CD4-positive, alpha-beta T cell treated with Interleukin-21 for 1 hour (primary cell): ENCODE data around the gene MTF2.
"Not testable (repeated sequence)": the region's sequence is repeated elsewhere in the genome, so short reads cannot be mapped to it uniquely, and the experiment has no call there.

Experiments
- DNase-seq: peaks from one replicate; pipeline ENCODE4 v3.0.0-alpha.2; 2020

MTF2 gene

DNA sequence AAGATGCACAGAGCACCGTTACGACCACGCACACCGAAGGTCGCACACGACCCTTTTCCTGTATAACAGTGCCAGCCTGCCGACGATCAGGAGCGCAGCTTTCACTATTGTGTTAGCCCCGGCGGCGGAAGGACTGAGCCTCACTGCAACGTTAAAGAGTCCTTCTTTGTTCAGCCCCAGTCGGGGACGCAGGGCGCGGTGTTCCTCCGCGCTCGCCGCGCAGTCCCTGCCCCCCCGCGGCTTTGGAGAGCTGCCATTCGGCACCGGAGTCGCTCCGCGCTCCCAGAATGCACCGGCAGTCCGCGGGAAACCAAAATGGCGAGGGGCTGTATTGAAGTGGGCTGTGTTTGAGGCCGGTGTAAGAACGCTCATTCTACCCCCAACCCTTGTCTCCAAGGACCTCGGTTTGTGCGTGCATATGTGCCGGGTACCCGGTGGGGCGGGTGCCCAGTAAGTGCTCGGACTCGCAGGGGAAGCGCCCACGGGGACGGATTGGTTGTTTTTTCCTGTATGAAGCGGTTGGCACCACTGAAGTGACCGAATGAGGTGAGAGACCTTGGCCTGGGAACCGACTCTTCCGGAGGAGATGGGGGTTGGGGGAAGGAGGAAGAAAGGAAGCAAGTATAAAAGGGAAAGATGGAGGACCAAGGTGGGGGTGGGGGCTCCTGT lies at the start of gene MTF2:
Gene MTF2 (plus strand): TSS at position 298 of the 669 bp plus-strand sequence. CDS start 244 bp downstream, at position 542.
- peak; percentile 95 for DNase-seq

DNA sequence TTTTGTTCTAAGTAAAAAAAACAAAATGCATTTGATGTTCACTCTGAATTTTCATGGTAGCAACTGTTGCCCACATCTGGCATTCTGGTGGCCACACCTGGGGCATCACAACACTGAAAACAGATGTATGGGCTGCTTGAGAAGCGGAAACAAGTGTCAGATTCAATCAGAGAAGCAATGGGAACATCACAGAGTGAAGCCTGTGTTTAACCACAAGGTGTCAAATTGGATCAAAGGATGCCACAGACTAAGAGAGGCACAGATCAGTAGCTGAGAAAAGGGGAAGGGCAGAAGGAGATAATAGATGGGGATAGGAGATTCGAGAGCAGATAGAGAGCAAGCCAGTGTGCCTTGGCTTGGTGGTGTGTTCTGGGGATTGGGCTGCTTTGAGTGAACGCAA lies 49.8 kb upstream of the MTF2 start:
- peak; percentile 63 for DNase-seq

DNA sequence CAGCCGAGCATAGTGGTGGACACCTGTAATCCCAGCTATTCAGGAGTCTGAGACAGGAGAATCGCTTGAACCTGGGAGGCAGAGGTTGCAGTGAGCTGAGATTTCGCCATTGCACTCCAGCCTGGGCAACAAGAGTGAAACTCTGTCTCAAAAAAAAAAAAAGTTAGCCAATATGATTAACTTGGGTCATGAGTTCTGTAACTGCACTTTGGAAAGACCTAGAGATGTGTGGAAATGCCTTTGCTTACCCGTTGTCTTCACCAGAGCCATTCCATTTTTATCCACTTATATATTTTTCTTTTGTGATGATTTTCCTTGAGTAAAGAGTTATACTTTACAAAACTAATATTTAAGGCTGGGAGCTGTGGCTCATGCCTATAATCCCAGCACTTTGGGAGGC lies 48.9 kb upstream of the MTF2 start:
- DNase-seq, result not testable (repeated sequence)

DNA sequence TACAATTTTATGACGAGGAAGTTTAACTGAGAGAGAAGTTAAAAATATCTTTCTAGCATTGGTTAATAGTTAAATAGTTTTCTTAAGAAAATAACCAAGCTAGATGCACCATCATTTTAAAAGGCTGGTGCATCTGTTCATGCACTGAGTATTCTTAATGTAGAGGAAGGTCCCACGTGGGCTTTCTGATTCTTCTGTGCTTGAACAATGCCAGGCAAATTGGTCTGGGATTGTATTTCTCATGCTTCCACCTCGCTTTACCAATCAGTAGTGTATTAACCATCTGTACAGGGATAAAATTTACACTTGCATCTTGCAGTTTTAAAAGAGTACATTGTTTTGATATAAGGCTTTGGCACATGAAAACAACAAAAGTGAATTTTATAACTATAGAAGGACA lies 47.4 kb upstream of the MTF2 start:
- no peak for DNase-seq

DNA sequence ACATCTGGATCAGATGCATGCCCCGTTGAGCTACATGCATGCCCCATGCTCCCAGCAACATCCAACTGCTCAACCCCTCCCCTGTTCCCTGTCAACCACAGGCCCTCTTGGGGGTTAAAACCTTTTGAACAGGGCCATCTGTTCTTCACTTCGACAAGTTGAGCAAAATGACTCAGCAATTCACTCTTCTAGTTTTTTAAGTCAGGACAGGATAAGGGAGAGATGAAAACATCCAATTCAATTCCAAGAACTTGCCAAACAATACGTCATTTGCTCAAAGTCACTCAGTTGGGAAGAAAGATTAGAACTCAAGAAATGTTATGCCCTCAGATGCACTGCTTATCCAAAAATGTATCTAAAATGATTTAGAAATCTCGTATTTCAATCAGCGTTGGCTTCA lies 46.1 kb upstream of the MTF2 start:
- DNase-seq, result no peak

DNA sequence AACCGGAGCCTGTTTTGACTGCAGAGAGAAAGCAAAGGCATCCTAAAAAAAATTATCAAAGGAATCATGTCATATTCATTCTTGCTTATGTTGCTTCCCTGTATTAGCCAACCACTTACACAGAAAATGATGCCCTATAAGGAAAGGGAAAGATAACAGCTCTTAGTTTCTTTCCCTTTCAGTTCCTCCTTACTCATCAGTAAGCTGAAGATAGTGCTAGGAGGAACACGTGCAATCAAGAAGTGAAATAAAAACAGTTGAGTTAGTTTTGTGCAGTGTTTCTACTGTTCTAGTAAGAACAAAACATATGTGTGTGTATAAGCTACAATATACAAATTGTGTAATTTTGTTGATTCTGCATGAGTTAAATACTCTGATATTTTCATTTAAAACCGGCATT lies 45.3 kb upstream of the MTF2 start:
- DNase-seq, result no peak

DNA sequence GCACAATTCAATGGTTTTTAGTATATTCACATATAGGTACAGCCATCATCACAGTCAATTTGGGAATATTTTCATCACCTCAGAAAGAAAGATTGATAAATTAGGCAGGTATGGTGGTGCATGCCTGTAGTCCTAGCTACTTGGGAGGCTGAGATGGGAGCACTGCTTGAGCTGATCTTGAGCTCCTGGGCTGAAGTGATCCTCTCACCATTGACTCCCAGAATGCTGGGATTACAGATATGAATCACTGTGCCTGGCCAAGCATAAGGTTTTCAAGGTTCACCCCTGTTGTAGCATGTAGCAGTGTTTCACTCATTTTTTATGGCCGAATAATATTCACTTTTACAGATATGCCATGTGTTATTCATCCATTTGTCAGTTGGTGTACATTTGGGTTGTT lies 44.7 kb upstream of the MTF2 start:
- DNase-seq, result no peak

DNA sequence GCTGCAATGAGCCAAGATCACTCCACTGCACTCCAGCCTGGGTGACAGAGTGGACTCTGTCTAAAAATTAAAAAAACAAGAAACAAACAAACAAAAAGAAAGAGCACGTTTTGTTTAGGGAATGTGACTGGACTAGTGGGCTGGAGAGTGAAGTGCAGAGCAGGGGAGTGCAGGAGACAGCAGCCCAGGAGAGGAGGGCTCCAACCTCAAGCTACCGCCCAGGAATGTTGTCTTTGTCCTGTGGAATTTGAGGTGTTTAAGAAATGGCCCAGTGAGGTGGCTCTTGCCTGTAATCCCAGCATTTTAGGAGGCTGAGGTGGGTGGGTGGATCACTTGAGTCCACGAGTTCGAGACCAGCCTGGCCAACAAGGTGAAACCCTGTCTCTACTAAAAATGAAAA lies 42.4 kb upstream of the MTF2 start:
- no peak for DNase-seq

DNA sequence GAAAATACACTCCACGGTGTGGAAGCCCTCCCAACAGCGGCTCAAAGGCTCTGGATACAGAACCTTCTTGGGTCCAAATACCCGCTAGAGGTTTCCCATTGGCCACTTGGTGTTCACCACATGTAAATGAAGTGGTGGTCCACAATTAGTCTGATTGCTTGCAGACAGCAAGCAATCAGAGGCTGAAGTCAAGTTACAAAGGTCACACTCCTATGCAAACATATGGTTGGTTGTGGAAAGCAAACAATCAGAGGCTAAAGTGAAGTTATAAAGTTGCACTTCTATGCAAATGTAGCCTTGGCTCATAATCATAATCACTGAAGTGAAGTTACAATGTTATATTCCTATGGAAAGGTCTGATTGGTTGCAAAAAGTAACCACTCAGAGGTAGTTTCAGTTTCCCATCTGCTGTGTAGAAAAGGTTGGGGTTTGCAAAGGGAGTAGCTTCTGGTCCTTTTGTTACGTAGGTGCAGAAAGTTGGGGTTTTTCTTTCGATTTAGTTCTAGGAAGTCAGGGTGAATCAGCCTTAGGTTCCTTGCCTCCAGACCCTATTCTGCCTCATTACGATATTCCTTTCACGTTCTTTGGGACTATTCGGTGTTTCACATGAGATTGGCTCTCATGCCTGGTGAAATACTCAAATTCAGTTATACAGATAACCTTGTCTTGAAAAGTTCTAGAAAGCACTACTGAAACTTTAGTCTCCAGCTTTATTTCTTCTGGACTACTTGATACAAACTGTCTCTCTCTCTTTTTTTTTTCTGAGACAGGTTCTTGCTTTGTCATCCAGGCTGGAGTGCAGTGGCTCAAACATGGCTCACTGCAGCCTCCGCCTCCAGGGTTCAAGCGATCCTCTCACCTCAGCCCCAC lies 36.7 kb upstream of the MTF2 start:
- peak; percentile 86 for DNase-seq

DNA sequence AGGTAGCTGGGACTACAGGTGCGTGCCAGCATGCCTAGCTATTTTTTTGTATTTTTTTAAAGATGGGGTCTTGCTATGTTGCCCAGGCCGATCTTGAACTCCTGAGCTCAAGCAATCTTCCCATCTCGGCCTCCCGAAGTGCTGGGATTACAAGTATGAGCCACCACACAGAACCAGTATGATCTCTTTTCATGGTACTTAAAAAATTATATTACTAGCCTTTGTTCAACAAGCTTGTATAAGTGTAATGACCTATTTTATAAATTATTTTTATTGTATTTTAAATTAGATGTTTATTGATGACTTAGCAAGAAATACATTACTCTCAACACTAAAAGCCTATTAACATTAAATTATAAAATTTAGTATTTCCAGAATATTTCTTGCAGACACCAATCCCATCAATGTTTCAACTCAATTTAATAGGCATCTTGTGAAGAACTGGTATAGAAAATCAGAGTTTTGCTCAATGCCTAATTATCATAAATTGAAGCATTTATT lies 36.0 kb upstream of the MTF2 start:
- no peak for DNase-seq

DNA sequence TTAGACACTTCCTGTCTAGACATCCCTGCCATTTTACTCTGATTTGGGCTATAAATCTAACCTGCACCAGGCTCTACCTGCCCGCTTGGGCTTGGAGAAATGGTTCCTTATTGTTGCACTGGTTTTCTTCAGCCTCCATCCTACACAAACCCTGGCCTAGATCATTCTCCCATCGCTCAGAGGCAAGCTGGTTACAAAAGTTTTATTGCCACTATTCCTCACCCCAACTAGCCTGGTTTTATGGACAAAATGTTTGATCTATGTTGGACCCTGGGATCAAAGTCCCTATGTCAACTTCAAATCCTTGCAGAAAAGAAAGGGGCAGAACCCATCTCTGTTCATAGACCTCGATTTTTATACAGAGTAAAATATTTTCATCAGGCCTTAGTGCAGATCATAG lies 31.5 kb upstream of the MTF2 start:
- no peak for DNase-seq

DNA sequence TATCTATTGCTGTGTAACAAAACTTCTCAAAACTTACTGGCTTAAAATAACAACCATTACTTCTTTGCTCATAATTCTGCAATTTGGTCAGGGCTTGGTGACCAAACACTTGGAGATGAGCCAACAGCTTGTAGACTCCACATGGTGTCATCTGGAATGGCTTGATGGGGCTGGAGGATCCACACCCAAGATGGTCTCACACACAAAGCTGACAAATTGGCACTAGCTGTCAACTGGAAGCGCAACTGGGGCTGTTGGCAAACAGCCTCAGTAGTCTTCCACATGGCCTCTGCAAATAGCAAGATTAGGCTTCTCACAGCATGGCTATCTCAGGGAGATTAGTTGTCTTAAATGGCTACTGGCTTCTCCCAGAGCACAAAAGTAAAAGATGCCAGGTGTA lies 27.1 kb upstream of the MTF2 start:
- DNase-seq, result no peak

DNA sequence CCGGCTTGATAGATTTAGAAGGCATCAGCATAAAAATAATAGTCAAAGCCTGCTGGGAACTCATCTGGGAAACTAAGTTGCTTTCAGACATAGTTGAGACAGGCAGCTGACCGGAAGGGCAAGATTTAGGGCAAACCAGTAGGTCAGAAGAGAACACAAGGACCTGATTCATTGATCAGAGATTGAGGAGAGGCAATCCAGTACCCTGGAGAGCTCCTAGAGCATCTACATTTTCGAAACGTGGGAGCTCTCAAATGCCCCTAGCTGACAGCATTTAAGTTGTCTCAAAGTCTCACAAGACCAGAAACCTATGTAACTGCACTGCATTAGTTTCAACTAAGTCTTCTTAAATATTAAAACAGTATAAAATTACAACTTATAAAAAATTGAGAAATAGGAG lies 22.9 kb upstream of the MTF2 start:
- no peak for DNase-seq

DNA sequence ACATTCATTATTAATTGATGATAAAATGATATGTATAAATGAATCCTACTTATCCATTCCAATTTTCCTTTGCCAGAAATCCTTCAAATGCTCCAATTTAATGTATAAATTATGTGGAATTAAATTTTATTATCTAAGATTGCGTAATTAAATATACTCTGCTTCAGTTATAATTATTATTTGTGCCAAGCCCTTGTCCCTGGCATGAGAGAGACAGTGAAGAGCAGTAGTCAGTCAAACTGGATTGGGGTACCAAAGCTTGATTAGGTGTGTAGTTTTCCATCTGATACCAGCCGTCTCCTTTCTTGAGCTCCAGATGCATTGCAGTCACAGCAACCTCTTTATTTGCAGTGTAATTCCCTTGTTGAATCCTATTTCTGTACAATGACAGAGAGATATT lies 22.4 kb upstream of the MTF2 start:
- DNase-seq, result no peak

DNA sequence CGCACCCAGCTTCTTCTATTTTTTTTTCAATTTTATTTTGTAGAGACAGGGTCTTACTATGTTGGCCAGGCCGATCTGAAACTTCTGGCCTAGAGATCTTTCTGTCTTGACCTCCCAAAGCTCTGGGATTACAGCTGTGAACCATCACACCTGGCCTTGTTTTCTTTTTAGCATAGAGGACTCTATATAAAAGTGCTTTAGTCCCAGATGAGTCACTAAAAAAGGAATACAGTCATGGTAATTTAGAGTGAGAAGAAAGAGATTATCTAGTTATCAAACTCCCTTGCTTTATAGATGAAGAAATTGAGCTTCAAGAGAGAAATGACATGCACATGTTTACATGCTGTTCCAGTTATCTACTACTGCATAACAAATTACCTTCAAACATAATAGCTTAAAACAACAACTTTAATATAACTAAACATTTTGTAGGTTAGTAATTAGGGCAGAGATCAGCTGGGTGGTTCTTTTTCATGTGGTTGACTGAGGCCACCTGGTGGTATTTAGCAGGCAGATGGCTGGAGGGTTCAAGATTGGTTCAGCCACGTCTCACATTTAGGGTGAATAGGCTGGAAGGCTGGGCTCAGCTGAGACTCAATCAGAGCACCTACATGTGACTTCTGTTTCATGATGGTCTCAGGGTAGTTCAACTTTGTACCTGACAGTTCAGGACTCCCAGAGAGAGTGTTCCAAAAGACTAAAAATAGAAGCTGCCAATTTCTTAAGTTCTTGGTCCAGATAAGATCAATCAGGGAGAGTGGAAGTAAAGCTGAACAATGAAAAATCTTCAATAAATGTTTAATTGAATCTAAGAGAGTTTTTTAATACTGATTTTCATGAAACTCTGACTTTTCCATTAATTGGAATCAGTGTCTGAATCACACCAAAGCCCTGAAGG lies 16.9 kb upstream of the MTF2 start:
- DNase-seq, result peak; percentile 67

DNA sequence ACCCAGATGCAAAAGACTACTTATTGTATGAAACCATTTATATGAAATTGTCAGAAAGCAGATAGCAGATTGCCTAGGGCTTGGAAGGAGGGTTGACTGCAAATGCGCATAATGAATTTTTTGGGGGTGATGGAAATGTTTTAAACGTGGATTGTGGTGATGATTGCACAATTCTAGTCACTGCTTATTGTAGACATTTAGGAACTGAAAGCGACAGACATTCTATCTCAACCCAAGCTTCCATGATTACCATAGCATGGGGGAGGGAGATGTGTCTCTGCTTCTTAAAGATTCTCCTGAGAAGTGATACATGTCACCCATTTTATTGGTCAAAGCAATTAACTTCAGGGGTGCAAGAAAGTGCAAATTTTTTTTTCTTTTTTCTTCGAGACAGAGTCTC lies 2.8 kb upstream of the MTF2 start:
- DNase-seq, result no peak

DNA sequence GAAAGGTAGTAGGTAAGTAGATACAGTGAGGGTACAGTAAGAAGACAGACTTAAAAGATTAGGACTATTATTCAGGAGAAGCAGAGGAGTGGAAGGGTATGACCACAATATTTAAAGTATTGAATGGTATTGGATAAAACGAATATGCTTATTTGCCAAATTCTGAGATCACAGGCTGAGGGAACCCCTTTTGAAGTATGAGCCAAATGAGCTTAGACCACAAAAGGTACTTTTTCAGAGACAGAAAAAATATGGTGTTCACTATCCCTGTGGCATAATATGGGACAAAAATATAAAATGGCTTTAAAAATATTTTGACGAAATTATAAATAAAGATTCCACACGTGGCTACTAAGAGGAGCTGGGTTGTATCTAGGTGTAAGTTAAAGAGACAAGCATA lies 880 bp upstream of the MTF2 start:
- no peak for DNase-seq

DNA sequence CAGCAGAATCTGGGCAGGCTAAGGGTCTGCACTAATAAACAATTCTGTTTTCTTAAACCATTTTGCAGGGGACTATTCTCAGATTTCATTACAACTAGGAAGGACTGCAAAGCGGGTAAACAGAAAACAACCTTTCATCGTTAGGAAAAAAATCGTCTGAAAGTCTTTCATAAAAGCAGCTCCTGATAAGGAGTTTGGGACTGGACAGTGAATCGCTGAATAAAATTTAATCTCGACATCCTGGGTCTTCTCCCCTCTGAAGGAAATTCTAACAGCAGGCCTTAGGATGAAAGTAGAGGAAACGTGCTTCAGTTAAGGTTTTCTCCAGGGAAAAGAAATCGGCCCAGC lies 471 bp upstream of the MTF2 start:
- no peak for DNase-seq

DNA sequence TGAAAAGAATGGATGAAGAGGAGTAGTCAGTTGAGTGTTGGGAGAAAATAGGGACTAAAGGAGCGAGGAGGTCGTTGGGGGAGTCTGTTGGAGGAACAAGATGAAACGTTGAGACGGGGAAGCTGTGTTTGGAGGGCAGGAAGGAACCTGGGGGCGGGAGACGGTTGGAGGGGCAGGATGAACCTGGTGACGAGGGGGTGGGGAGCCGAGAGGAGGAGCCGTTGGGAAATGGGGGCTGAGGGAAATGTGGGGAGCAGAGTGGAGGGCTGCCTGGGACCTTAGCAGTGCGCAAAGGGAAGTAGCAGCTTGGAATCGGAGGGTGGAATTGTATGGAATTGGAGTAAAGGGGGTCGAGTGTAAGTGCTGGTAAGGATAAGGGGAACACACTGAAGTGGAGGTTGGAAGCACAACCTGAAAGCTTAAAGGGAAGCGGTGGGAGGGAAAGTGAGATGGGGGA lies 630 bp downstream of the MTF2 start:
- peak; percentile 27 for DNase-seq

DNA sequence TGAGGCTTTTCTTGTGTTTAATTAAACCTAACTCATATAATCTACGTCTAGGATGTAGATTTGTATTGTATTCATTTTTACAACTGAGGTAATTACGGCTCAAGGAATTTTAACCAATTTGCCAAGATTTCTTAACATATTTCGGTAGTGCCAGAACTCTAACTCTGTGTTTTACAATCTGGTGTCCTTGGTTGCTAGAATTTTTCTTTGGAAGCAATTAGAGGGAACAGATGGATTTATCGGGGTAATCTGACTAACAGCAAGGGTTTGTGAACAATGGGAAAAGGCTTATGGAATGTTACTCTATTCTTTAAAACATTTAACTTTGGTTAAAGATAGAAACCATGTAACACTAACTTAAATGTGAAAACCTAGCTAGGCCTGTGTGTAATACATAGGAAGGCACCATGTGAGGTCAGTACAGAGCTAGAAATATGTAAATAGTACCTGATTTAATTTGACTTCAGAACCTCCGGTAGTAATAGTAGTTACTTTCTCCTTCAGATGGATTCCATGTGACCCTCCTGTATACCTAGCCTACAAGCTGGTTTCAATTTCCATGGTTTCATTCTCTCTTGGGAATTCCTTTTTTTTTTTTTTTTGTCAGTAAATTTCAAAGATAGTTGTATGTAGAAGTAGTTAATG lies 1.2 kb downstream of the MTF2 start:
- DNase-seq, result peak; percentile 66

DNA sequence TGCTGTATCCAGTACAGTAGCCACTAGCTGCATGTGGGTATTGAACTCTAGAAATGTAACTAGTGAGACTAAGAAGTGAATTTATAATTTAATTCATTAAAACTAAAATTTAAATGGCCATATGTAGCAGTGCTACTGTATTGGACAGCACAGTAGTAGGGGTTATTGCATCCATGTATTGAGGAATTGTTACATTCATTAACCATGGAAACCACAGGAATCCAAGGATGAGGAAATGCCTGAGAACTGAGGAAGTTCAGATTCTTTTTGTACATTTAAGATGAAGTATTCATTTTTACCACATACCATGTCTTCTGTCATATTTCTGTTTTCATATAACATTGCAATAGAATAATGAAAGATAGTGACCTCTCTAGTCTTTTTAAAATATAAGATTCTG lies 2.6 kb downstream of the MTF2 start:
- no peak for DNase-seq

DNA sequence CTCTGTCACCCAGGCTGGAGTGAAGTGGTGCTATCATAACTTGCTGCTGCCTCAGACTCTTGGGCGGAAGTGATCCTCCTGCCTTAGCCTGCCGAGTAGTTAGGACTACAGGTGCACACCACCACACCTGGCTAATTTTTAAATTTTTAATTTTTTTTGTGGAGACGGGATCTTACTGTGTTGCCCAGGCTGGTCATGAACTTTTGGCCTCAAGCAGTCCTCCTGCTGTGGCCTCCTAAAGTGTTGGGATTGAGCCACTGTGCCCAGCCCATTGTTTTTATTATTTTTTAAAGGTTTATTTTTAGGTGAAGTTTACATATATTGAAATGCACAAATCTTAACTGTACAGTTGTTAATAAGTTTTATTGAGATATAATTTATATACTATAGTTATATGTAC lies 3.2 kb downstream of the MTF2 start:
- no peak for DNase-seq

DNA sequence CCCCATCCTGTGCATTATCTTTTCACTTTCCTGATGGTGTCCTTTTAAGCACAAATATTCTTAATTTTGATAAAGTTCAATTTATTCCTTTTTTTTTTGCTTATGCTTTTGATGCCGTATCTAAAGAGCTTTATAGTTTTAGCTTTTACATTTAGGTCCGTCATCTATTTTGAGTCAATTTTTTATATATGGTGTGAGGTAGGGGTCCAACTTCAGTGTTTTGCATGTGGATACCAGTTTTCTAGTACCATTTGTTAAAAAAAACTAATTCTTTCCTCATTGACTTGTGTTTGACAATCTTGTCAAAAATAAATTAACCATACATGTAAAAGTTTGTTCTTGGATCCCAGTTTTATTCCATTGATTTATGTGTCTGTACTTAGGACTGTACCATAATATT lies 4.9 kb downstream of the MTF2 start:
- no peak for DNase-seq
